NOMO-1 treated with DMSO at 0.1 percent for 48 hours (cell line): Measurements from ENCODE around the gene KIF13A.
"Not testable (repeated sequence)": the region's sequence is repeated elsewhere in the genome, so short reads cannot be mapped to it uniquely, and the experiment has no call there.

Experiments used
- DNase-seq: peaks from one replicate; lab custom pipeline; 2025; ENCODE audit not compliant: unreplicated experiment; lab: John Stamatoyannopoulos, UW

Gene KIF13A

DNA sequence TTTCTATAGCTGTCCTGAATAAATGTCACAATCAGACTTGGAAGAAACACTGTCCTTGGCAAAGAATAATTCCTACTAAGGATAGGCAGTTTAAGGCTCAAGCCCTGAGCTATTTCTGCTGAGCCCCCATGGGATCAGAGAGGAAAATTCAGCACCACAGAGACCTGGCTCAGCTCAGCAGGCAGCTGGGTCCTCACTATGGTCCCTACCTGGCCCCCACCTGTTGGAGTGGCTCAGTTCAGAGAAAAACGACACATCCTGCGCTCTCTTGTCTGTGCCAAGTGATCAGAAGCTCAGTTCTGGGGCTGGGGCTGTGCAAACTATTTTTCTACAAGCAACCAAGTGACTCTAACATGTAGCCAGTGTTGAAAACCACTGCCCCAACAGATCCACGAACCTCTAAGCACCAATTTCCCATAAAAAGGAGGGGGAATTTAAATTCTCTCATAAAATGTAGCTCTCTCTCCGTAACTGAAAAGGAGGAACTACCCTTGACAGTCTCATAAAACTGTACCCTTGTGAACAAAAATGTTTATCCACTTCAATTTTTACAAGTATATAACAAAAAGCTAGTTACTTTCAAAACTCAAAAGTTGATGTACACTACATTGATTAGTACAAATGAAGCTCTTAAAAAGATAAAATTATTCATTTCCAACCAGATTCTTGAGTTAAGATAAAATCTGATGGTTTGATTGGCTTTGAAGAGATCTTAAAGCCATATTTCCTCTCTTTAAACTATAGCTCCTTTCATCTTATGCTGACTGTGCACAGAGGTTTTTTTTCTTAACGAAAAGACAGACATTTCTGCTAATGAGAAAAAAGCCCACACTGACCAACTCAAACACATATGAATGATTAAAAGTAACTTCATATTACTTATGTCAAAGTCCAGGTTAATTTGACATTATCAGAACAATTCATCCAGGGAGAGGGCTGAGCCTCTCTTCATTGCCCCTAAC, 52.0 kb downstream of the KIF13A start:
- DNase-seq = peak; percentile 15

DNA sequence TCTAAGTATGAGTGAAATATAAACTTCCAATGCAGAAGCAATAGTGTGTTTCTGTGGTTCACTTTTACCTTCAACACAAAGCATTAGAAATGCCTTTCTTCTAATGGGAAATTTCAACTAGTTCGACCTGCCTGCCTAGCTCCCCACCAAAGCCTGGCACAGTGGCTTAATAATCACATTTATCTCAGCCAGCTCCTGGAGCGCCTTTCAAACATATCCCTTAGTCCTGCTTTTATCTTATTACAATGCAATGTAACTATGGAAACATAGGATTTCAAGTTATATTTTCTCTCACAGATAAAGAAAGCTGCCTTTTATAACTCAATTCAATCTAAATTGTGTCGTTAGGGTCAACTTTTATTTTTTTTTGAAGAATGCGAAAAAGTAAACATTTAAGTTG, 53.7 kb downstream of the KIF13A start:
- no peak for DNase-seq

DNA sequence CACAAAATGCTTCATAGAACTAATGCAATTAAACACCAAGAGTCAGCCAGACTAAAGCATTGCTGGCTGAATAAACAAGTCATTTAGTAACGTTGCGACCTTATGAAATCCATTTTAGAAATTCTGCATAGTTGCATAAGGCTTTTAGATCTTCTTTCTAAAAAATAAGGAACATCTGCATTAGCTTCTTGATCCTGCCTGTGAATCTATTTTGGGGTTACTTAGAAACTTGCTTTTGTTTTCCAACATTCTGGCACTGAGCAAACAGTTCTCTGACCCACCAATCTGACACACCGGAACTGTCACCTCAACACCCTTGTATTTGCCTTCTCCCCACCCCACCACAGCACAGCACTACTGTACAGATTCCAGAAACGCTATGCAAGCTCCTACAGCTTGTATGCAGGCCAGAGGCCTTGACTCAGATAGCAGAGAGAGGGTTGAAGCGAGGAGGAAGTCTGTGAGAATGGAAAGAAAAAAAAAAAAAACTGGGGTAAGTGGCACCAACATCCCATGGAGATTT, 55.0 kb downstream of the KIF13A start:
- peak; percentile 66 for DNase-seq

DNA sequence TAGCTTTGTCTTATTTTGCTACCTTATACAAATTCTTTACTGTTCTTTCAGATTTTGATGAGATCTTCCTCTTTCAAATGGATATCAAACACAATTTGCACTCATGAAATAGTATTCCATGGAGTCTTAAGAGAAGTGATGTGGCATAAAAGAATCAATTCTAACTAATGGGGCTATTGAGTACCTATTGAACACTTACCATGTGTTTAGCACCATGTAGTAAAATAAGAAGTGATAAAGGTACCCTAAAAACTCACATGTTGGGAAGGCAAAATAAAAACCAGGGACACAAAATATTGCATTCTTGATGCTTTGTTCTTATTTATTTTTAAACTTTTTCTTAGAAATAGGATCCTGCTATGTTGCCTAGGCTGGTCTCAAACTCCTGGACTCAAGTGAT, 56.2 kb downstream of the KIF13A start:
- DNase-seq = no peak

DNA sequence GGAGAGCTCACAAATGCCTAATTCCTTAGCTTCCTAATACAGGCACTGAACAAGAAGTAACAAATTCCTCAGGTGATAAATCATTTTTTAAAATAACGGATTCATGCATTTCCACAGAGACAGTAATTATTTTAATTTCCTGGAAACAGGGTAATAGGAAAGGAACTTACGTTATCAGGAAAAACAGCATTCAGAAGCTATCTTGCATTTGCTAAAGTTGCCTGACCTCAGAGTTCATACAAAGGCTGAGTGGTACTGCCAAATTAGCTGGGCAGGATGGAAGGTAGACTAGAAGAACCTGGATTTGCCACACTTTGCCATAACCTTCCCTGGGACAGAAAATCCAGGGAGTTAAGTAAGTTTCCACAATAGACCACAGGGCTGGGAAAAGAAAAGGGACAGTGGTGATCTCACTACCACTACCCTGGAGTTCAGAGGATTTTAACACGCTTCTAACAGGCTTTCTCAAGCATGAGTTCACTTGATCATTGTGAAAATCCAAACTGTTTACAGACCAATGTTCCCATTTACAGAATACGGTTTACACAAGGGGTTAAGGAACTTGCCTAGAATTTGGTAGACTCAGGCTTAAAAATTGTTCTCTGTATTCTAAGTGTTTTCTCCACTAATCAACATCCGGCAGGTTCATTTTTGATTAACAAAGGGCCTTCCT, 57.0 kb downstream of the KIF13A start:
- no peak for DNase-seq

DNA sequence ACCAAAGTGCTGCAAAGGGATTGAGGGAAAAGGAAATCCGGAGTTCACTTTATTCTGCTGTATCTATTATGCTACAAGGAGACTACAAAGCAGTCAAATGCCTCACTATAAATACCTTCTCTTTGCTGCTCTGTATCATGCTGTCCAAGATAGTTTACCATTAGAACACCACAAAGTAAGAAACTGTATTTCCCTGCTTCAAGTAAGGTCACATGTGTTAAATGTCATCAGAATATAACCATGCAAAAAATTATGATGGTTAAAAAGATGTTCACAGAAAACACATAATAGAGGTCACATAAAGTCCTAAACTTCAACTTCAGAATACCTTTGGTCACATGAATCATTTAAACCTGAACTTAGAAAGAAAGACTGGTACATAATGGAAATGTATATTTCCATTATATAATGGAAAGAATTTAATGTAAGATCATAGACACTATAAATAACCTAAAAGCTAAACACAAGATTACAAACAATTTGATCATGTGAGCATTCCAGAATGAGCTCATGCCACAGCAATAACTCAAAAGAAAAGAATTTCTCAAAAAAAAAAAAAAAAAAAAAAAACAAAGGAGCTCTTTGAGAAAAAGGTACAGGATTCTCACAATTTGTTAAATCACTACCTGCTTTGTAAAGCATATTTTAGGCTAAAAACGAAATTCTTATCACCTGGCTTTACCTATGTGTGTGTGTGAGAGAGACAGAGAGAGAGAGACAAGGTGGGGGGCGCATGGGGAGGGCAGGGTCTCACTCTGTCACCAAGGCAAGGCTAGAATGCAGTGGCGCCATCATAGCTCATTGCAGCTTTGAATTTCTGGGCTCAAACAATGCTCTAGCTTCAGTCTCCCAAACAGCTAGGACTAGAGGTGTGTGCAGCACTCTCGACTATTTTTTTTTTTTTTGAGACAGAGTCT, 58.7 kb downstream of the KIF13A start:
- no peak for DNase-seq

DNA sequence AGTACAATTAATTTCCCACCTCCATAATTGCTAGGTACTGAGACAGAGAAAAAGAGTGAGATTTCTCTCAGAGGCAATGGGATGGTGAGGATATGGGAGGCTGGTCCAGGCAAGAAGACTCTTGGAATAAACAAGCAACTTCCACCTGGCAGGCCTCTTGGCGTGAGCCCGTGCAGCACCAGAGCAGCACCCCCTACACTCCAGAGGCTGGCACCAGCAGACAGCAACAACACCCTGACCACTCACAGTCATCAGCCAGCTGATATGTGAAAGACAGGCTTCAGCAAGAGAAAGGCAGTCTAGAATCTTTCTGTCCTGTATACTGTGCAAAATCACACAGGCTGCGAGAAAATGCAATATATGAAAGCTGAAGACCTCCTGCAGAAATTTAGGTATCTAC, 59.7 kb downstream of the KIF13A start:
- no peak for DNase-seq

DNA sequence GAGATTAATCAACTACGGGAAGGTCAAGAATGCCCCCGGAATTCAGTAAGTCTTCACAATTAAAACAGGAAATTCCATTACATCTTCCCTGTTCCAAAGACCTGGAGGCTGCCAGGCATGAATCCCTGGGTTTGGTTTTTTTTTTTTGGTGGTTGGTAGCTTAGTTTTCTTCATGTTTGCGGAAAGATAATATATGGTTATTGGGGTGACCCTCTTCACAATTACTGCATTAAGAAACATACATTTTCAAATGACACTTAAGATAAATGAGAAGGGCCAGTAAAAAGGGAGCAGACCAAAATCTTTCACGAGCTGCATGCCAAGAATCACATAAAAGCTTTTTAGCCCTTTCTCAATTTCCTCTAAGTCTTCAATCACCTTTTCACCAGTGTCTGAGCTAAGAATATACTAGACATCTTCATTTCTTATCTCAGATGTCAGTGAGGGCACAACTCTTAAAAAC, 64.0 kb downstream of the KIF13A start:
- DNase-seq = no peak

DNA sequence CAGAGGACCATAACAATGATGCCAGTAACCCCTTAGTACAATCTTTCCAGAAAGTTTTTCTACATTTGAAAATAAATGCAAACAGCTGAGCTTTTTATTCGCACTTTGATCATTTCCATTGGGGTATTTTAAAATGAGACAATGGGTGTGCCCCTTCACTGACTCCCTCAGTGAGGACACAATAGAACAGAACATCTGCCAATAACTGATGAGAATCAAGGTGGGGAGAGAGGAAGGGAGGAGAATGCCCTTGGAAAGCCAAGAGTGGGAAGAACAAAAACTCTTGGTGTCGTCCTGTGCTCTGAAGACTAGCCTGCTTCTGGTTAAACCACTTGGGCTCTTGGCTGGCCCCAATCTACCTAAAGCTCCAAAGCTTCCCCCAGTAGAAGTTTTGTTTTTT, 66.0 kb downstream of the KIF13A start:
- no peak for DNase-seq

DNA sequence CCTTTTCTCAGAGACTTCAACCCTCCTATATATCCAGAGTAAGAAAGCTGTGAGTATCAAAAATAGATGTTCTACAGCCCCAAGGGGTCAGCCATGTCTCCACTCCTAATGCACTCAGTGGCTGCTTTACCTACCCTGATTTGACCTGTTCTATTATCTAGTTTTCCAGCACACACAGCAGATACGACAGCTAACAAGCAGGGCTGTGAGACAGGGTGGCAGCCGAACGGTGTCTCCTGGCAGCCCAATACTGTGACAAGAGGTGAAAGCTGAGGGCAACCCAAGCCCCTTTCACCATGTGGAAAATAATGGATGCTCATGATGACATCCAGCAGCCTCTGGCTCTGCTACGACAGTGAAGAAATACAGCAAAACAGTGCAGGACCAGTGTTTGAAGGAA, 67.9 kb downstream of the KIF13A start:
- DNase-seq = no peak

DNA sequence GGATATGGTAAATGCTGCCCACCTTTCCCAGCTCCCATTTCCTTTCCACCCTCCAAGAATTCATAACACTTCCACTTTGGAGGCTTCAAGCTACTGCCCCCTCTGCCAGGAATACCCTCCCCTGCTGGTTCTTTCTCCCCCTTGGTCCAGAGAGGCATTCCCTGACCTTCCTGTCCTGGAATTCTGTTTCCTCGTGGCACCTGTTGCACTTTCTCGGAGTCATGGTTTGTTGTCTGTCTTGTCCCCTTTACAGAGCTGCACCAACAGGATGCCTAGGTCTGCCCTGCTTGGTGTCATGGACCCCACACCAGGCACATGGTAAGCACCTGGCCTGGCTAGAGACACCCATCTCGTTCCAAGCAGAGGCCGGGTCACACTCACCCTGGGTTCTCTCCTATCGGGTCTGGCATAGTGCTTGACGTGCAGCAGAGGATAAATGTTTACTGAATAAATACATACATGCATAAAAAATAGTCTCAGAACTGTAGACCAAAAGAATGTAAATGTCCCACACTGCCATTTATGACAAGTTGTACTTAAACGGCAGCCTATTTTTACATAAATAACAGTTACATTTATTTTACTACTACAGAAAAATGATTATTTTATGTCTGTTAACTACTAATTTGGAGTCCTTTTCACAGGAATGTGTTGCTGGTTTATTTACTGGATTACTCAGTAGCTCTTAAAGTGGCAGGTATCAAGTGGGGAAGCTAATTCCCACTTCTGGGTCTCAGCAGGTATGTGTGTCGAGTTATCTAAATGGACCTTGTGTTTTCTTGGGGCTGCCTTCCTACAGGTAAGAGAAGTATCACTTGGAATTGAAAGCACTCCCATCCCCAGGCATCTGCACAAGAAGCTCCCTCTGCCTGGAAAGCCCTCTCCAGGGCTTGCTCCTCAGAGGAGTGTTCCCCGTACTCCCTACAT, 69.3 kb downstream of the KIF13A start:
- DNase-seq = no peak

DNA sequence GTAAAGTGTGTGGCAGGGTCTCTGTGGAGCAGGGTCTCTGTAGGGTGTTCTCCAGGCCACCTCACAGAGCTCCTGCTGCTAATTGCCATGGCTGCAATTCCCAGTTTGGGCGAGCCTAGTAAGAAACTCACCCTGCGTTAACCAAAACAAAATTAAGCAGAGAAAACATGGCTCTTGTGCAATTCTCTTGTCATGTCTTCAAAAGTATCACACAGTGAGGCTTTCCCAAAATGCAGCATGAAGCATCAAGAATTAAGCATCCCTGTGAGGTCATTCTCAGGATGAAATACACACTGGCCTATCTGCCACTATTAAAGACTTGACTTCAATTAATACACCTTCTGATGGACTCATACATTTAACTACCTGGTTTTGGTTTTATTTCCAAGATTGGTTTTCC, 72.8 kb downstream of the KIF13A start:
- no peak for DNase-seq

DNA sequence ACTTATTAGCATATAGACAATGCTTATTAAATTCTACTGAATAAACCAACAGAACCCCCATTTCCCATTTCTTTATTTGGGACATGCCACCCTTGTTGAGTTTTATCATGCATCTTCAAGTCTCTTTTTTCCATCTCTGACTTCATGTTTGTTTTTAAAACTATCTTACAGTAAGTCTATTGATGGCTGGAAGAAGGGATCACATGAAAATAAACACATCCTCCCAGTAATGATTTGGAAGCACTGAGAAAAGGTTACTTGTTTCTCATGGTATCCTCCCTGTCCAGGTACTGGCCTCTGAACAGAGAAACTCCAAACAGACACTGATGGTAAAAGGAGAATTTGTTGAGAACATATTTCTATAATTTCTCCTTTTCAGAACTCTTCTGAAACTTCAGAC, 74.9 kb downstream of the KIF13A start:
- no peak for DNase-seq

DNA sequence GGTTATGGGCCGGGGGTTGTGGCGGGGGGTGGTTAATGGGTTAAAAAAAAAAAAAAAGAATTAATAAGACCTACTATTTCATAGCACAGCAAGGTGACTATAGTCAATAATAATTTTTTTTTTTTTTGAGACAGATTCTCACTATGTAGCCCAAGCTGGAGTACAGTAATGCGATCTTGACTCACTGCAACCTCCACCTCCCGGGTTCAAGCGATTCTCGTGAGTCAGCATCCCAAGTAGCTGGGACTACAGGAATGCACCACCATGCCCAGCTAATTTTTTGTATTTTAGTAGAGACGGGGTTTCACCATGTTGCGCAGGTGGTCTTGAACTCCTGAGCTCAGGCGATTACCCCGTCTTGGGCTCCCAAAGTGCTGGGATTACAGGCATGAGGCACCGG, 75.8 kb downstream of the KIF13A start:
- DNase-seq = not testable (repeated sequence)

DNA sequence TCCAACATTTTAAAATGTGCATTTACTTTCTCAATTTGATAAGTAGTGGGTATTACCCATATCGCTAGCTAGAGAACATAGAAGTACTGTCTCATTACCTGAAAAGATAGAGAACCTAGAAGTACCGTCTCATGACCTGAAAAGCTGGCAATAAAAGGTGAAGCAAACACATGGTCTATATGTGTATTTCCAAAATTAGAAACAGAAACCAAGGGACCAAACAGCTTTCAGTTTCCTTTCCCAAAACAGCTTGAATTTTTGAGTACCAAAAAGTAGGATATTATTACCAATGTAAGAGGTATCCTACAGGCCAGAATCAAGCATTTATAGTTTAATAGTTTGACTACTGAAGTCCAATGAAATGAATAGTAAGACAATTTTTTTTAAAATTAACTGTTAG, 77.2 kb downstream of the KIF13A start:
- DNase-seq = peak; percentile 35

DNA sequence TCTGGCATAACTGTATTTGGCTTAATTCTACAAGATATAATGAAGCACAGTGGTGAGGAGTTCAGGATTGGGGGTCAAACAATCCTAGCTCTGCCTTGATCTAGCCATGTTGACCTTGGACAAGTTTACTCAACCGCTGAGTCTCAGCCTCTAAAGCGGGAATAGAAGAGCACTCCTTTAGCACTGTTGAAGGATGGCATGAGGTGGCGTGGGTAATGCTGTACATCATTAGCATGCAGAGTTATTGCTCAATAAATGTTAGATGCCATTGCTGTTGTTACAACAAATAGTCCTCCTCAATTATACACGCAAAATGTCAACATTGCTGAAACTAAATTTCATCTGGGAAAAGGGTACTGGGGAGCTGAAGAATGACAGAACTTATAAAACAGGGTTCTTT, 78.6 kb downstream of the KIF13A start:
- no peak for DNase-seq

DNA sequence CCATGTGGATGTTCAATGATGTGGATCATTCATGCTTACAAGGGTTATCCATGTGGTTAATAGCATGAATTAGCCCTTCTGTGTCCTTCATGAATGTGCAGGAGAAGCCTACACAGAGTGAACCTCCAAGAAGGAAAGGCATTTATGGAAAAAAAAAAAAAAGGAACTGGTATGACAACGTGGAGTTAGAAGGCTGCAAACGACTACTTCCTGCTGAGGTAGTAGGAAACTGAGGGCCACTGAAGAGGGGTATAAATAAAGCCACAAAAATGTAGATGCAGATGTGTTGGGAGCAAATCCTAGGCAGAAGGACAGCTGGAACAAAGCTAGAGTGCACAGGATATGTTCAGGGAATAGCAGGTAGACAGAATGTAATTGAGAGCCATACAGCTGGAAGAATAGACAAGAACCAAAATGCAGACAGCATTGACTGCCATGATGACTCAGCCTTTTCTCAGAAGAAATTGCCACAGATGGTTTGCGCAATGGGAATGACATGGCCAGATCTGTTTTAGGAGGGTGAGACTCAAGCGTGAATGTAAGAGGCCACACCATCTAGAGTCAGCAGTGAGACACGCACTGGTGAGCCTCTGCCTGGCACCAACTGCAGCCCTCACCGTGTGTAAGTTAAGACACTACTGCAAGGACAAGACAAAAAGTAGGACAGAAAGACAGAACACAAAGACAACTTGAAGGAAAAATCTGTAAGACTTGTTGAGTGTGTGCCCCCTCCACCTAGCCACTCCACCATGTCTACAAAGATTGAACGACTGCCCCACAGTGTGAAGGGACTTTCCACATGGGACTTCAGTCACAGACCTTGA, 79.8 kb downstream of the KIF13A start:
- peak; percentile 99 for DNase-seq

DNA sequence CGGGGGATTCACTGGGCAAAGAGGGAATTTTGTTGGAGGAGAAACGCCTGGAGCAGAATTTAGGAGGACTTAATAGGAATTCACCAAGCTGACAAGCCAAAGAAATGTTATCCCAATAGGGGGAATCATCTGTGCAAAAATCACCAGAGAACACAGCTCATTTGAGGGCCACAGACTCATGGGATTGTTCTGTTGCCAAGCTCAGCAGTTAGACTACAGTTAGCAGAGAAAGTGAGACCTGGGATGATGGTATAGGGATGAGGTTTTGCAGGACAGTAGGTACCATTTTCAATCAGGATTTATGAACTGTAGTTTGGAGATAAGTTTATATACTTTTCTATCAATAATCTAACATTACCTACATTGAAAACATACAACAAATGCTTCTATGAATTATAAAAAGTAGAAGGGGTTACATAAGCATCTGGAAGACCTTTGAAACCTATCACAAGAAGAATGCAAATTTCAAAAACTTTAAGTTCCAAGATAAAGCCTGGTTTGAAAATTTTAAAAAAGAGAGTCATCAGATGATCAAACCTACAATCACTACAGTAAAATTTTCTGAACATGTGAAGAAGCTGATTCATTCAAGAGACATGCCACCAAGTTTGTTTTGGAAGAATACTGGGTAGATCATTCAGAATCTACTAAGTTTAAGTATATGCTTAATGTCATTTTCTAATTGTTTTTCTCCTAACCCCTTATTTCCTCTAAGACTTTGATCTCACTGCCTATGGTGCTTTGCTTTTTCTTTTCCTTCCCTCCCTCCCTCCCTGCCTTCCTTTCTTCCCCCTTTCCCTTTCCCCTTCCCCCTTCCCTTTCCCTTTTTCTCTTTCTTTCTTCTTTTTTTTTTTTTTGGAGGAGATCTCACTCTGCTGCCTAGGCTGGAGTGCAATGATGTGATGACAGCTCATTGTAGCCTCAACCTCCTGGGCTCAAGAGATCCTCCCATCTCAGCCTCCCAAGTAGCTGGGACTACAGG, 81.5 kb downstream of the KIF13A start:
- no peak for DNase-seq
